Activated naive CD8-positive, alpha-beta T cell treated with anti-CD3 and anti-CD28 coated beads, Interleukin-2, amount 50 U/mL, for 16 hours (primary cell): ENCODE measurements around the gene CD4.
"Not testable (repeated sequence)": the region's sequence is repeated elsewhere in the genome, so short reads cannot be mapped to it uniquely, and the experiment has no call there.

Source experiments
- DNase-seq: peaks from one replicate; pipeline ENCODE4 v3.0.0-alpha.2; 2020; ENCODE audit warnings: low read depth, low spot score

CD4 gene

GRCh38 chr12:6788972-6789924 is at the start of gene CD4:
CD4 (plus strand) TSS chr12:6789528; CDS start chr12:6800139, 10,611 bp downstream.
- DNase-seq, result no peak

DNA sequence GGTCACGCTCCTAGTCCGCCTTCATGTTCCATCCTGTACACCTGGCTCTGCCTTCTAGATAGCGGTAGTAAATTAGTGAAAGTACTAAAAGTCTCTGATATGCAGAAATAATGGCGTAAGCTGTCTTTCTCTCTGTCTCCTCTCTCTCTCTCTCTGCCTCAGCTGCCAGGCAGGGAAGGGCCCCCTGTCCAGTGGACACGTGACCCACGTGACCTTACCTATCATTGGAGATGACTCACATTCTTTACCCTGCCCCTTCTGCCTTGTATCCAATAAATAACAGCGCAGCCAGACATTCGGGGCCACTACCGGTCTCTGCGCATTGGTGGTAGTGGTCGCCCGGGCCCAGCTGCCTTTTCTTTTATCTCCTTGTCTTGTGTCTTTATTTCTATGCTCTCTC is 47.2 kb upstream of the CD4 start:
- not testable (repeated sequence) for DNase-seq

DNA sequence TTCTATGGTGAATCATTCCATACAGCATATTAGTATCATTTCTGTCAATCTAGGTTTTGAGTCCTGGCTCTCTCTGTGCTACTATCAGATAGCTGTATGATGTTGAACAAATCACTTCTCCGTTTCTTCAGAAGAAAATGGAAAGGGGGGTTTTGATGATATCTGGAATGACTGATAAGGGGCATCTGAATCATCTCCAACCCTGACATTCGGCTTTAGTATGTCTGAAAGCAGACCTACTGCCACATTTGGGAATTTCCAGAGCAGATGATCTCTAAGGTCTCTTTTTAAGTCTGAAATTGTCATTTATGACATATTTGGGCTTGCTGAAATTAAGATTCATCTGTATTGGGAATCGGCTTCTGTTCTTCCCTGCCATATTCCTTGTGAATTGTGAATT is 46.5 kb upstream of the CD4 start:
- no peak for DNase-seq

DNA sequence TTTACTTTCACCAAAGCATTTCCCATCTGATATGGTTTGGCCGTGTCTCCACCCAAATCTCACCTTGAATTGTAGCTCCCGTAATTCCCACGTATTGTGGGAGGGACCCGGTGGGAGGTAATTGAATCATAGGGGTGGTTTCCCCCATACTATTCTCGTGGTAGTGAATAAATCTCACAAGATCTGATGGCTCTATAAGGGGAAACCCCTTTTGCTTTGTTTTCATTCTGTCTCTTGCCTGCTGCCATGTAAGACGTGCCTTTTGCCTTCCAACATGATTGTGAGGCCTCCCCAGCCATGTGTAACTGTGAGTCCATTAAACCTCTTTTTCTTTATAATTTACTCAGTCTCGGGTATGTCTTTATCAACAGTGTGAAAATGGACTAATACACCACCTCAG is 46.0 kb upstream of the CD4 start:
- not testable (repeated sequence) for DNase-seq

- DNase-seq, result no peak
These were observed 43.4 kb upstream of the CD4 start for GRCh38 chr12:6745741-6746525.

DNA sequence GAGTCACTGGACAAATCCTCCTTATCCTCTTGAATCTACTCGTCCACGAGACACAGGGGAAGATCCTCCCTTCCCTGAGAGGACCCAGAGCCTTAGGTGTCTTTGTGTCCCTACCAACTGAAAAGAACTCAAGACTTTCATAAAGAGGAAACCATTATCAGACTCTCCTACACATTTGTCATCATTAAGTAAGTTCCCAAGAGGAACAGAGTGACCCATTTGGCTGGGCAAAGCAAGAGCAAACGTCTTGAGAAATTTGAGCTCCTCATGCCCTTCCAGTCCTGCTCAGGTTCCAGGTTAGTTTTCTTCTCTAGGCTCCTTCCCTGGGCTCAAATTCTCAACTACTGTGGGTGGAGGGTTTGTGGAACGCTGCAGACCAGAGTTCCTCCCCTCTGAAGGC is 42.1 kb upstream of the CD4 start:
- no peak for DNase-seq

DNA sequence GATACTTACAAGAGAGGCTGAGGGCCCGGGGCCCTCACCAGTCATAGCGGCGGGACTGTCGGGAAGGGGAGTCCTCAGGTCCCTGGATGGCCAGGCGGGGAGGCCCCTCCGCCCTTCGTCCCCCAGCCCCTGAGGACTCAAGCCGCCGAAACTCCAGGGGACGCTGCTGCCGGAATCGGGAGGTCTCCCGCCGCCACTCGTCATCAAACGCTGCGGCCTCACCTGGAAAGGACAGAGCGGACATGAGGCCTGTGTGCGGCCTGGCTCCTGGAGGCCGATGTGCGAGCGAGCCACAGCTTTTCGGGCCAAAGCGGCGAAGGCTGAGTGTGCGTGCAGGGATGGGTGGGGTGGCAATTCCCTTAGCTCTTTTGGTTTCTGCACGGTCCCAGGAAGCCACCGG is 40.6 kb upstream of the CD4 start:
- DNase-seq, result no peak

DNA sequence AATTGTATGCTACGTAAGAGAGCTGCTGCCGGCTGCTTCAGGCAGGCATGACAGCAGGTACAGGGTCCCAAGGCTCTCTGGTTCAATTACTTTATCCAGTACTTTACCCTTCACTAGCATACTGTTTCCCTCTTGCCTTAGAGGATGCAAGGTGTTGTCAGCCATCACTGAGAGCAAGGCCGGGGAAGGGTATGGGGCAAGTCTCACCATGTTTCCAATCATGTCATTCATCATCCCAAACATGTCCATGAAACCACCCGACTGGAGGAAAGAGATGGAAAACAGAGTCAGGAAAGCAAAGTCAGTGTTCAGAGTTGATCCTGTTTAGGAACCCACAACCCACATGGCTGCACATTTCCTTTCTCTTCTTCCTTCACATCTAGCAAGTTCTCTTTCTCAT is 38.8 kb upstream of the CD4 start:
- no peak for DNase-seq

GRCh38 chr12:6751767-6752166 is 37.6 kb upstream of the CD4 start:
- DNase-seq, result no peak

DNA sequence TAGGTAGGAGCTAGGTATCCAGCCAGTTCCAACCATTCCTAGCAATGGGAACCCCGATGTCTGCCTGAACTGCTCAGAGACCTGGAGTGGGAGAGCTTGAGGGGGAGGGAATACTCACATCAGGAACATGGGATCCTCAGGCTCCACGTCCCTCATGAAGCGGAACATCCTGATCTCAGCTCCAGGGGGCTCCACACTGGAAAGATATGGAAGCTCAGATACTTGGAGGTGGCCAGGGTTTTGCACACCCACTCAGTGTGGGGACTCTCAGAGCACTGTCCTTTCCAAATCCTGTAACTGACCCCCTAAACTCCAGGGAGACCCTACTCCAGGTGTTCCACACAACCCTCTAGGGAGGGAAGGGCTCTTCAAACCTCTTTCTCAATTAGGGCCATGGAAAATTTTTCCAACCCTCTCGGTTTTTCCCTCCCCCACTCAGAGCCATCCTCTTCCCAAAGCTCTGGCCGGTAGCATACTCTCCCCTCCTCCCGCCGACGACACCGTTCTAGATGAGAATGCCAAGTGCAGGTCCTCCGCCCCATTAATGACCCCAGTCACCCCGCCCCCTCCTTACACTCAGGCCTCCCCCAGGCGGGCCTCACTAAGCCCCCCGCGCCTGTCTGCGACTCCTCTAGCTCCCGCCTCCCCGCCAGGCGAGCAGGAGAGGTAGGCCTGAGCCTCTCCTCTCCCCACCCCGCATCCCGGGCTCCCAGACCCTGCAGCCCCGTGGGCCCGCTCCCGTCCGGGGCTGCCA is 37.0 kb upstream of the CD4 start:
- DNase-seq, result no peak

- DNase-seq, result peak; percentile 95
These were observed 36.2 kb upstream of the CD4 start, which contains the start of gene MLF2 for GRCh38 chr12:6752921-6753771. MLF2 (minus strand) TSS chr12:6753141; CDS start chr12:6752334, 807 bp downstream.

DNA sequence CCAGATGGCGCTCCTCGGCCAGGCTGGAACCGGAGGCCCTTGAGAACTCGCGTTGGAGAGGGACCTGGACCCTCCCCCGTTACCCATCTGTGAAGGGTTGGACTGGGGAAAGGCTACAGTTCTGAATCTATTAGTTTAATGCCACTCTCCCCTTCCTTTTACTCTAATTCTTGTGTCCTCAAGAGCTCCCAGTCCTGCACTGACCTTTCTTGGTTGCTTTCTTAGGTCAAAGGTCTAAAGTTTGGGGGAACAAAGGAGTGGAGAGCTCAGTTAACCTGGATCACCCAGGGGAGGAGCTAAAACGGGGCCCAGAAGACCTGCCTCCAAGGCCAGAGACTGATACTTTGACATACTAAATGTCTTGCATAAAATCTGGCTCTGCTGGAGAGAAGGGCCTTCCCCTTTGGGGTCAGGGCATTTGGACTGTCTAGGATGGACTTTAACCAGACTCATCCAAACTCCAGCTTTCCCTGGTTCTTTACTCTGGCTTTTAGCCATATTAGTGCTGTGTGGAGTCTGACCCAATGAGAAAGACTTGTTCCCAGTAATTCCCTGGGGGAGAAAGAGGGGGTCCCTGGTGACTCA is 35.5 kb upstream of the CD4 start:
- DNase-seq, result no peak

DNA sequence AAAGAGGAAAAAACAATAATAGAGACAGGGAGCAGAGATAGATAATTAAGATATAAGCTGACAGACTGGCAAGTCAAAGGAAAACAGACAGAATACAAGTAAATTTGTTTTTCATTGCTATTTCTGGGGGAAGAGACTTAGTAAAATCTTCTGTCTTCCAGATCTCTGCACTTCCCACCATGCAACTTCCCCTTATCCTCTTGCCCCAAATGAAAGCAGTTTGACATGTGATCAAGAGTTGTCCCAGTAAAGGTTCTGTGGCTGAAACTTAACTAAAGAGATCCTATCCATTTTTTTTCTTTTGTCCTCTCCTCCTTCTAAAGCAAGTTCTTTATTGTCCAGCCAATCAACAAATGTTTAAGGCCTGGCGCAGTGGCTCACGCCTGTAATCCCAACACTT is 34.9 kb upstream of the CD4 start:
- no peak for DNase-seq

DNA sequence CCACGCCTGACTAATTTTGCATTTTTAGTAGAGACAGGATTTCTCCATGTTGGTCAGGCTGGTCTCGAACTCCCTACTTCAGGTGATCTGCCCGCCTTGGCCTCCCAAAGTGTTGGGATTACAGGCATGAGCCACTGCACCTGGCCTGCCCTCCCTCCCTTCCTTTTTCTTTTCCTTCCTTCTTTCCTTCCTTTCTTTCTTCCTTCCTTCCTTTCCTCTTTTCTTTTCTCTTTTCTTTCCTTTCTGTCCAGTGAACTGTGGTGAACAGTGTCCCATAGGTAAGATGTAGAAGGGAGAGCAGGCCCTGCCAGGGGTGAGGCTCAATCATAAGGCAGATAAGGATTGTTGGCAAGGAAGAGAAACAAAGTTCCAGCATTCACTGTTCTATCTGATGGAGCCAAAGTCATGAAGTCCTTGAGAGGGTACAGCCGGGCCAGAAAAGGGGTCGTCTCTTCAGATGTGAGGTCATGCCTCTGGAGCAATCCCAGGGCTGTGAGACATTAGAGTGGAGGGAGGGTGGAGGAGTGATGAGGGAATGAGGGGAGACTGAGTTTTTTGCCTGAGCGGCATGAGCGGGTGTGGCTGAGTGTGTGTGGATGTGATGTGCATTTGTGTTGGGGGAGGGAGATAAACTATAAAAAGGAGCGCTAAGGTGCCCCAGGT is 32.2 kb upstream of the CD4 start:
- no peak for DNase-seq

GRCh38 chr12:6758506-6759095 is 30.7 kb upstream of the CD4 start:
- no peak for DNase-seq

DNA sequence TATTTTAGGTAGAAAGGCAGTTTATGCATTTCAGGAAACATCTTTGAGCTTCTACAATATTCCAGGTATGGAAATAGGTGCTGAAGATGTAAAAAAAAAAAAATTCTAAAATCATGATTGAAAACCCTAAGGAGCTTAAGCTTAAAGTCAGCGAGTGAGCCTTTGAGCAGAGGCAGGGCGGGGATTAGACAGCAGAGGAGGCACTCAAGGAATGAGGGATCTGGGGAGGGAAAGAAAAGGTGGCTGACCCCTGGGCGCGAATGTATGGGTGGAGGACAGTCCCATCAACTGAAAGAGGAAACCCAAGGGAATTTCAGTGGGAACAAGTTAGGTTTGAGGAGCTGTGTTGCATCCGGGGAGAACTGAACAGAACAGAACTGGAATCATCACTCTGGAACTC is 29.6 kb upstream of the CD4 start:
- DNase-seq, result no peak

DNA sequence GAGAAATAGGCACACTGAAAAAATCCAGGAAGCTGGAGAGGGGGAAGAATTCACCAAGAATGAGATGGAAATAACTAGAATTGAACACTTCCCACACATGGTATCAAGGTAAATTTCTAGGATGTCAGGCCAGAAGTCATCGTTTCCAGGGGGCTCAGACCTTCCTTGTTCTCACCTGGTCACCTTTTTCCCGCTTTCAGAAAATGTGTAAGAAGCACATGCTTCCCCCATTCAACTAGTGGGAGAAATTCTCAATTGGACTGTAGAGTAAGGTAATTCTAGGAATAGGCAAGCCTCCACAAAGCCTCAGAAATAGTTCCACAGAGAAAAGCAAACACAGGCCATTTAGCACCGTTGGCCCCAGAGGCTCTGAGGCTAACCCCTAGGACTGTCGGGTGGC is 25.9 kb upstream of the CD4 start:
- no peak for DNase-seq

GRCh38 chr12:6764011-6764828 is 25.1 kb upstream of the CD4 start:
- DNase-seq, result no peak
